CD14-positive monocyte (primary cell): ENCODE data around the gene PRC1. TPM values are rescaled to one million over a fixed set of nuclear protein-coding genes. Genes with fewer than 3 reads are reported as not detected.

Source experiments
- DNase-seq, 3 donors: peaks; one replicate each; pipeline ENCODE4 v3.0.0-alpha.2; 2011 to 2022
- H2AFZ ChIP-seq: 2 replicates; pipeline ENCODE4 v1.6.0; 2012; ENCODE audit warnings: mild to moderate bottlenecking, low read depth, low read length, inconsistent platforms; ENCODE audit not compliant: insufficient read depth, poor library complexity, severe bottlenecking
- H3K27ac ChIP-seq, 2 donors: 1 replicate in 1 of 2; 2 replicates in 1 of 2; pipeline ENCODE4 v1.5.1; 2012 to 2013; ENCODE audit warnings: low read length in 2 of 2, control low read depth in 1 of 2, inconsistent platforms in 1 of 2, low read depth in 1 of 2, mild to moderate bottlenecking in 1 of 2
- H3K27me3 ChIP-seq, 2 donors: one replicate each; pipeline versions ENCODE4 v1.6.0 to v1.6.1; 2011 to 2013; ENCODE audit warnings: low read length in 2 of 2; ENCODE audit not compliant: control insufficient read depth in 2 of 2, insufficient read depth in 2 of 2
- H3K36me3 ChIP-seq, 2 donors: replicated peaks in 1 of 2; 1 replicate in 1 of 2; 2 replicates in 1 of 2; pipeline versions ENCODE4 v1.5.1 to v1.6.1; 2012 to 2013; ENCODE audit warnings: low read length in 2 of 2, control low read depth in 1 of 2, inconsistent platforms in 1 of 2, mild to moderate bottlenecking in 1 of 2; ENCODE audit not compliant: insufficient read depth in 2 of 2, control insufficient read depth in 1 of 2
- H3K4me1 ChIP-seq, 2 donors: 1 replicate in 1 of 2; 2 replicates in 1 of 2; pipeline versions ENCODE4 v1.5.1 to v1.6.1; 2012 to 2013; ENCODE audit warnings: low read length in 2 of 2, control low read depth in 1 of 2, inconsistent platforms in 1 of 2, mild to moderate bottlenecking in 1 of 2, moderate library complexity in 1 of 2; ENCODE audit not compliant: insufficient read depth in 2 of 2, control insufficient read depth in 1 of 2
- H3K4me2 ChIP-seq: replicated peaks from 2 replicates; pipeline ENCODE3; 2012; ENCODE audit warnings: low read length, moderate library complexity, mild to moderate bottlenecking; ENCODE audit not compliant: poor library complexity, severe bottlenecking; ENCODE audit errors: extremely low read depth
- H3K4me3 ChIP-seq, 3 experiments: fragments of 200-600 bp in 1 of 3; sonication (generic) in 1 of 3; replicated peaks in 1 of 3; 1 replicate in 2 of 3; 2 replicates in 1 of 3; pipeline ENCODE4 v1.5.1; 2011 to 2013; ENCODE audit warnings: low read length in 3 of 3, mild to moderate bottlenecking in 3 of 3, control low read depth in 2 of 3, low read depth in 2 of 3, inconsistent platforms in 1 of 3, moderate library complexity in 1 of 3
- H3K79me2 ChIP-seq: 2 replicates; pipeline ENCODE4 v1.6.0; 2012; ENCODE audit warnings: mild to moderate bottlenecking, control low read depth, inconsistent platforms, low read length, moderate library complexity; ENCODE audit not compliant: insufficient read depth
- H3K9ac ChIP-seq: 2 replicates; pipeline ENCODE4 v1.6.0; 2017; ENCODE audit warnings: low read length, mild to moderate bottlenecking; ENCODE audit not compliant: insufficient read depth, poor library complexity, severe bottlenecking
- H3K9me3 ChIP-seq, 2 donors: replicated peaks in 1 of 2; 1 replicate in 1 of 2; 2 replicates in 1 of 2; pipeline versions ENCODE4 v1.5.1 to v1.6.1; 2012 to 2013; ENCODE audit warnings: low read length in 2 of 2, control low read depth in 1 of 2; ENCODE audit not compliant: control insufficient read depth in 1 of 2, insufficient read depth in 1 of 2
- H4K20me1 ChIP-seq: 2 replicates; pipeline ENCODE4 v1.6.0; 2012; ENCODE audit warnings: mild to moderate bottlenecking, low read length, control low read depth, moderate library complexity; ENCODE audit not compliant: insufficient read depth
- H3K27ac Mint-ChIP-seq, 7 donors: one replicate each; pipeline ENCODE4 v1.8.0; 2020; ENCODE audit warnings: mild to moderate bottlenecking in 7 of 7, mixed read lengths in 7 of 7, moderate library complexity in 6 of 7, inconsistent platforms in 2 of 7
- H3K27me3 Mint-ChIP-seq, 3 donors: one replicate each; pipeline ENCODE4 v1.8.0; 2021 to 2022; ENCODE audit warnings: low read depth in 3 of 3, mild to moderate bottlenecking in 3 of 3, mixed read lengths in 3 of 3, moderate library complexity in 3 of 3, inconsistent platforms in 1 of 3
- H3K36me3 Mint-ChIP-seq, 2 donors: one replicate each; pipeline ENCODE4 v1.8.0; 2020; ENCODE audit warnings: mixed read lengths in 2 of 2, inconsistent platforms in 1 of 2, mild to moderate bottlenecking in 1 of 2
- H3K4me1 Mint-ChIP-seq: one replicate; pipeline ENCODE4 v1.8.0; 2020; ENCODE audit warnings: mild to moderate bottlenecking, mixed read lengths
- H3K4me3 Mint-ChIP-seq, 2 donors: one replicate each; pipeline ENCODE4 v1.8.0; 2020; ENCODE audit warnings: mild to moderate bottlenecking in 2 of 2, mixed read lengths in 2 of 2, moderate library complexity in 1 of 2
- H3K9me3 Mint-ChIP-seq, 7 donors: one replicate each; pipeline ENCODE4 v1.8.0; 2020 to 2022; ENCODE audit warnings: mixed read lengths in 7 of 7, mild to moderate bottlenecking in 6 of 7, moderate library complexity in 6 of 7, inconsistent platforms in 2 of 7
- WGBS: methylation state at CpG from one replicate; pipeline ENCODE4 v1.1.5; 2013; ENCODE audit warnings: missing lambda C conversion rate; ENCODE audit not compliant: insufficient coverage; 5-methylcytosine and 5-hydroxymethylcytosine counted together
- intact Hi-C, 2 donors: fragments of 100-400 bp; cut with micrococcal nuclease; formaldehyde crosslinking; loops; one replicate each; pipeline versions ENCODE4 v1.15.0 to v1.15.1; 2023
- polyA plus RNA-seq, 3 donors: library from polyadenylated mRNA; depleted of rRNA in 1 of 3; unstranded in 2 of 3; stranded (reverse) in 1 of 3; fragments of 300-500 nt in 2 of 3; fragments of >200 nt in 1 of 3; fragmentation: Illumina TruSeq in 2 of 3; gene quantifications; 1 replicate in 2 of 3; 2 replicates in 1 of 3; pipeline ENCODE4 v1.2.3, GENCODE V29; 2012 to 2021
- TF ChIP-seq, protein P1 (sequence below): fragments of 200-600 bp; IDR thresholded peaks from one replicate; pipeline ENCODE4 v1.8.0; 2022; ENCODE audit warnings: antibody characterized with exemption, mild to moderate bottlenecking

The PRC1 gene
- polyA plus RNA-seq, 3 donors: 1.6 to 6.9 (median 2.0) TPM

DNA sequence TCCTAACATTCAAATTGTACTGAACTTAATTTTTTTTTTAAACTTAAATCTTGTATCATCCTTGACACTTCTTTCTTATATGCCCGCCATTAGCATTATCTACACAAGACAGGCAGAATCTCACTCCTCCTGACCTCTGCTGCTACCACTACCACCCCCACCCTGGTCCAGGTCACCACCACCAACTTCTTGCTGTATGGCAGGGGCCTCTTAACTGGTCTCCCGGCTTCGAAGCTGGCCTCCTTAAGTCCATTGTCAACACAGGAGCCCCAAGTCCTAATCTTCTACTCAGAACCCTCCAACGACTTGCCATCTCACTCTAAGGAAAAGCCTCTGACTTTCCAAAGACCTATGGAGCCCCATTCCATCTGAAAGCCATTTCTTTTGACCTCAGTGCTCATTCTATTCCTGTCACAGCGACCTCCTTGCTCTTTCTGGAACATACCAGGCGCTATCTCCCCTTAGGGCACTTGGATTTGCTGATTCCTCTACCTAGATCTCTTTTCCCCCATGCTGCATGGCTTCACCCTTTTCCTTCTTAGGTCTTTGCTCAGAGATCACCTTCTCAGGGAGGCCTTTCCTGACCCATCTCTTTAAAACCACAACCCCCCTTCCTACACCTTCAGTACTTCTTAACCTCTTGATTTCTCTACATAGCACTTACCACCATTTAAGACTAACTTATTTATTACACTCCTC, 2.6 kb downstream of the PRC1 start:
- Mint-ChIP-seq H3K4me1 (peaks cover 47% of the 10 kb centered on the region), H3K4me3 (no peak overlapping the region), H3K36me3 (peaks cover 0 to 2% of the 10 kb centered on the region in 2 donors), H3K9me3 (peaks cover 0 to 3% (median 0%) of the 10 kb centered on the region in 7 donors), H3K27me3 (no peaks in the 10 kb centered on the region), H3K27ac (peak overlapping the region in 6 of 7 donors; percentile 36 to 74 (median 48))
- TF ChIP-seq, protein P1, sequence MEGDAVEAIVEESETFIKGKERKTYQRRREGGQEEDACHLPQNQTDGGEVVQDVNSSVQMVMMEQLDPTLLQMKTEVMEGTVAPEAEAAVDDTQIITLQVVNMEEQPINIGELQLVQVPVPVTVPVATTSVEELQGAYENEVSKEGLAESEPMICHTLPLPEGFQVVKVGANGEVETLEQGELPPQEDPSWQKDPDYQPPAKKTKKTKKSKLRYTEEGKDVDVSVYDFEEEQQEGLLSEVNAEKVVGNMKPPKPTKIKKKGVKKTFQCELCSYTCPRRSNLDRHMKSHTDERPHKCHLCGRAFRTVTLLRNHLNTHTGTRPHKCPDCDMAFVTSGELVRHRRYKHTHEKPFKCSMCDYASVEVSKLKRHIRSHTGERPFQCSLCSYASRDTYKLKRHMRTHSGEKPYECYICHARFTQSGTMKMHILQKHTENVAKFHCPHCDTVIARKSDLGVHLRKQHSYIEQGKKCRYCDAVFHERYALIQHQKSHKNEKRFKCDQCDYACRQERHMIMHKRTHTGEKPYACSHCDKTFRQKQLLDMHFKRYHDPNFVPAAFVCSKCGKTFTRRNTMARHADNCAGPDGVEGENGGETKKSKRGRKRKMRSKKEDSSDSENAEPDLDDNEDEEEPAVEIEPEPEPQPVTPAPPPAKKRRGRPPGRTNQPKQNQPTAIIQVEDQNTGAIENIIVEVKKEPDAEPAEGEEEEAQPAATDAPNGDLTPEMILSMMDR: no peak
- H3K4me3 ChIP-seq: no peak overlapping the region
- H3K4me1 ChIP-seq: peaks cover 29 to 33% of the 10 kb centered on the region in 2 donors
- no peaks in the 10 kb centered on the region for H3K36me3 ChIP-seq
- no peaks in the 10 kb centered on the region for H3K9me3 ChIP-seq
- no peak overlapping the region for H3K9ac ChIP-seq
- no peak overlapping the region for H3K27ac ChIP-seq
- DNase-seq: no peak
- peaks cover 85% of the 10 kb centered on the region for H3K79me2 ChIP-seq
- no peaks in the 10 kb centered on the region for H4K20me1 ChIP-seq
- 98% methylated on average over 6 of the region's 6 CpGs for WGBS
- H3K4me2 ChIP-seq: no peak overlapping the region
- intact Hi-C loops: no loop called here
- no peaks in the 10 kb centered on the region for H3K27me3 ChIP-seq
- H2AFZ ChIP-seq: peak overlapping the region; percentile 46

DNA sequence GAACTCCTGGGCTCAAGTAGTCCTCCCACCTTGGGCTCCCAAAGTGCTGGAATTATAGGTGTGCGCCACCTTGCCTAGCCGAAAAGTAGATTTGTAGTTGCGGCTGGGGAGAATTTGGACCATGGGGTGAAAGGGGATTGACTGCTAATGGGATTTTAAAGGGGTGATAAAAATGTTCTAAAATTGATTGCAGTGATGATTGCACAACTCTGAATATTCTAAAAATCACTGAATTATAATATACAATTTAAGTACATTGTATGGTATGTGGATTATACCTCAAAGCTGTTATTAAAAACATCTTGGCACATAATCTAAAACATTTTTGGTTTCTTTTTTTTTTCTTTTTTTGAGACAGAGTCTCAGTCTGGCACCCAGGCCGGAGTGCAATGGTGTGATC, 3.9 kb downstream of the PRC1 start:
- peak overlapping the region in 4 of 7 donors; percentile 60 to 74 (median 62) for H3K27ac Mint-ChIP-seq

More for the DNA sequence above, 3.9 kb downstream of the PRC1 start:
- peaks cover 0 to 3% (median 0%) of the 10 kb centered on the region in 7 donors for H3K9me3 Mint-ChIP-seq
- Histone ChIP-seq H3K9ac (no peak overlapping the region), H3K4me3 (no peak overlapping the region), H2AFZ (no peak overlapping the region), H3K4me2 (no peak overlapping the region), H3K36me3 (no peaks in the 10 kb centered on the region), H3K9me3 (no peaks in the 10 kb centered on the region), H3K4me1 (peaks cover 29 to 33% of the 10 kb centered on the region in 2 donors), H3K79me2 (peaks cover 97% of the 10 kb centered on the region), H4K20me1 (no peaks in the 10 kb centered on the region), H3K27ac (no peak overlapping the region), H3K27me3 (no peaks in the 10 kb centered on the region)
- H3K4me1 Mint-ChIP-seq: peaks cover 47% of the 10 kb centered on the region
- TF ChIP-seq, protein P1: no peak
- no peak for DNase-seq
- H3K27me3 Mint-ChIP-seq: no peaks in the 10 kb centered on the region
- peaks cover 0 to 2% of the 10 kb centered on the region in 2 donors for H3K36me3 Mint-ChIP-seq
- 100% methylated on average over 1 of the region's 4 CpGs for WGBS
- intact Hi-C loops: no loop called here
- no peak overlapping the region for H3K4me3 Mint-ChIP-seq
